Measurements from ENCODE around the gene DOCK4. TPM values are rescaled to one million over a fixed set of nuclear protein-coding genes. Genes with fewer than 3 reads are reported as not detected.

Gene DOCK4
- total and polyA plus RNA-seq, 2 of the 8 experiments (the other 6 are each of a cell fraction or from before 2014, with no cell fraction given), result 5.1 to 23.6 TPM

DNA sequence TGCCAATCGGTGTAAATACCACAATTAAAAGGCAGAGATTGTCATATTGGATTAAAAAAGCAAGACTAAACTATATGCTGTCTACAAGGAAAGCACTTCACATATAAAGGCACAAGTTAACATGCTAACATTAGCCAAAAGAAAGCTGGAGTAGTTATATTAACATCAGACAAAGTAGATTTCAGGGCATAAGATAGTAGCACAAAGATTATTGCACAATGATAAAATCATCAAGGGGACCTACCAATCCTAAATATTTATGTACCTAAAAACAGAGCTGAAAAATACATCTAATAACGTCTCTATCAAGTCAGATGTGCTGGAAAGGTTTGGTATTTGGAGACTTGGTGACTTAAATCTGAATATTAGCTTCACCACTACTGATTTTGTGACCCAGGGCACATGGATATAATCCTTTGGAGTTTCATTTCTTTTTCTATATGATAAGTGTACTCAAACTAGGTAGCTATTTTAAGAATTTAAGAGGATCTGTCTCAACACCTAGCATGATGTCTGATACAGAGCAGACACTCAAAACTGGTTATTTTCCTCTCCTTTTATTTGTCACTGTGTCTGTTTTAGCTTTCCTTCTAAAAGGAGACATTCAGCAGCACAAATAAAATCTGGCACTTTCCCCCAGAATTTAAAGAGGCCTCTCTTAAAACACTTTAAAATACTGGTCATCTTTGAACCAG lies 156.5 kb downstream of the DOCK4 start:
- Histone ChIP-seq H2BK15ac (ENCODE audit: low read length) (no peak overlapping the region), H3K79me1 (ENCODE audit: low read depth, low read length) (no peaks in the 10 kb centered on the region), H3K4ac (replicated peaks; ENCODE audit: insufficient read length, low read depth, low read length) (no peak overlapping the region), H2BK12ac (ENCODE audit: low read depth, low read length) (no peak overlapping the region), H4K8ac (ENCODE audit: extremely low read depth, insufficient read depth, low read length) (no peak overlapping the region), H2BK5ac (ENCODE audit: low read depth, low read length) (no peak overlapping the region), H3K14ac (ENCODE audit: insufficient read length) (no peak overlapping the region), H4K20me1 (replicated peaks in 1 of 2; ENCODE audit: control insufficient read depth in 1 of 2, insufficient read depth in 2 of 2, low read length in 2 of 2) (no peaks in the 10 kb centered on the region), H3K36me3 (ENCODE audit: control insufficient read depth in 2 of 4, insufficient read depth in 4 of 4, low read length in 3 of 4) (no peaks in the 10 kb centered on the region), H3K79me2 (ENCODE audit: control insufficient read depth in 1 of 2, insufficient read depth in 2 of 2, low read length in 2 of 2) (0 out of 4 replicates have a peak, but pooled peaks cover 0 to 4% of the 10 kb centered on the region in 2 experiments), H4K91ac (replicated peaks; ENCODE audit: insufficient read length, low read length) (no peak overlapping the region), H2BK120ac (replicated peaks; ENCODE audit: low read depth, low read length) (no peak overlapping the region), H3K56ac (replicated peaks; ENCODE audit: insufficient read length, low read depth, low read length) (no peak overlapping the region), H4K5ac (ENCODE audit: insufficient read length, low read depth, low read length) (no peak overlapping the region), H3K27ac (ENCODE audit: low read depth, low read length) (no peak overlapping the region), H3K9ac (replicated peaks in 1 of 4; ENCODE audit: extremely low read depth in 1 of 4, low read depth in 3 of 4, low read length in 3 of 4) (no peak overlapping the region), H2AK5ac (ENCODE audit: low read depth, low read length) (no peak overlapping the region), H3K9me3 (ENCODE audit: insufficient read depth in 2 of 2, low read depth in 1 of 2, low read length in 1 of 2) (0 out of 4 replicates have a peak, but pooled peaks cover 0 to 3% of the 10 kb centered on the region in 2 experiments), H3K4me3 (ENCODE audit: extremely low read depth in 1 of 4, insufficient read depth in 2 of 4, low read depth in 3 of 4, low read length in 4 of 4) (no peak overlapping the region), H2AFZ (ENCODE audit: low read length) (no peak overlapping the region), H3K4me2 (ENCODE audit: insufficient read depth in 1 of 2, low read depth in 2 of 2, low read length in 2 of 2) (no peak overlapping the region), H3K23me2 (ENCODE audit: low read depth, low read length) (no peaks in the 10 kb centered on the region), H3K4me1 (replicated peaks in 1 of 4; ENCODE audit: control insufficient read depth in 3 of 4, insufficient read depth in 4 of 4, low read length in 3 of 4) (no peaks in the 10 kb centered on the region), H2BK20ac (ENCODE audit: low read length) (no peak overlapping the region), H3K18ac (ENCODE audit: extremely low read depth, low read length) (no peak overlapping the region), H3K27me3 (replicated peaks in 1 of 4; ENCODE audit: control insufficient read depth in 3 of 4, extremely low read depth in 1 of 4, insufficient read depth in 3 of 4, low read length in 3 of 4) (no peaks in the 10 kb centered on the region), H3K23ac (ENCODE audit: insufficient read length) (no peak overlapping the region)
- POLR2A ChIA-PET (ENCODE audit: partially characterized antibody), result no interaction called here
- 84% methylated on average over 2 of the region's 2 CpGs; no CpG with 5 or more reads in 1 of the 2 experiments for WGBS, 2 experiments (ENCODE audit: extremely low coverage in 1 of 2, insufficient coverage in 1 of 2, insufficient read length in 1 of 2, insufficient replicate concordance in 2 of 2, low coverage in 1 of 2, low lambda C conversion rate in 2 of 2, missing lambda C conversion rate in 1 of 2)
- FAIRE-seq (no peak), DNase-seq (ENCODE audit: low read depth in 1 of 2, low spot score in 2 of 2) (no peak)
- CTCF ChIA-PET (ENCODE audit: partially characterized antibody), result no interaction called here
- TF ChIP-seq RAD21 (IDR thresholded peaks at IDR 0.05 in 1 of 2, conservative IDR thresholded peaks at IDR 0.05 in 1 of 2; ENCODE audit: low read depth in 2 of 2, low read length in 2 of 2), result no peak
- no peak for TF ChIP-seq PHF8 (conservative IDR thresholded peaks at IDR 0.05; ENCODE audit: low read depth, low read length)
- TF ChIP-seq SIX5 (IDR thresholded peaks at IDR 0.05; ENCODE audit: low read depth, low read length), result no peak
- TF ChIP-seq RXRA (IDR thresholded peaks at IDR 0.05; ENCODE audit: insufficient read depth, low read depth, low read length), result no peak
- no peak for TF ChIP-seq KDM4A (IDR thresholded peaks at IDR 0.05; ENCODE audit: low read depth, low read length, severe bottlenecking)
- TF ChIP-seq POLR2A (IDR thresholded peaks at IDR 0.05; ENCODE audit: control extremely low read depth in 1 of 2, low read depth in 2 of 2, low read length in 2 of 2), result no peak
- TF ChIP-seq TEAD4 (IDR thresholded peaks at IDR 0.05; ENCODE audit: low read depth, low read length), result no peak
- TF ChIP-seq, protein P1, sequence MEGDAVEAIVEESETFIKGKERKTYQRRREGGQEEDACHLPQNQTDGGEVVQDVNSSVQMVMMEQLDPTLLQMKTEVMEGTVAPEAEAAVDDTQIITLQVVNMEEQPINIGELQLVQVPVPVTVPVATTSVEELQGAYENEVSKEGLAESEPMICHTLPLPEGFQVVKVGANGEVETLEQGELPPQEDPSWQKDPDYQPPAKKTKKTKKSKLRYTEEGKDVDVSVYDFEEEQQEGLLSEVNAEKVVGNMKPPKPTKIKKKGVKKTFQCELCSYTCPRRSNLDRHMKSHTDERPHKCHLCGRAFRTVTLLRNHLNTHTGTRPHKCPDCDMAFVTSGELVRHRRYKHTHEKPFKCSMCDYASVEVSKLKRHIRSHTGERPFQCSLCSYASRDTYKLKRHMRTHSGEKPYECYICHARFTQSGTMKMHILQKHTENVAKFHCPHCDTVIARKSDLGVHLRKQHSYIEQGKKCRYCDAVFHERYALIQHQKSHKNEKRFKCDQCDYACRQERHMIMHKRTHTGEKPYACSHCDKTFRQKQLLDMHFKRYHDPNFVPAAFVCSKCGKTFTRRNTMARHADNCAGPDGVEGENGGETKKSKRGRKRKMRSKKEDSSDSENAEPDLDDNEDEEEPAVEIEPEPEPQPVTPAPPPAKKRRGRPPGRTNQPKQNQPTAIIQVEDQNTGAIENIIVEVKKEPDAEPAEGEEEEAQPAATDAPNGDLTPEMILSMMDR (IDR thresholded peaks at IDR 0.05; ENCODE audit: control extremely low read depth in 1 of 3, insufficient read depth in 1 of 3, low read depth in 1 of 3, low read length in 3 of 3), result no peak
- TF ChIP-seq GTF2F1 (IDR thresholded peaks at IDR 0.05; ENCODE audit: borderline replicate concordance, low read depth, low read length), result no peak
- TF ChIP-seq CBX8 (IDR thresholded peaks at IDR 0.05; ENCODE audit: borderline replicate concordance, low read depth, low read length), result no peak
- no peak for TF ChIP-seq YY1 (IDR thresholded peaks at IDR 0.05; ENCODE audit: low read depth, low read length)

All from H1 (cell line).